NK-92 treated with Interleukin-12 subunit alpha and Interleukin-12 subunit beta, amount 100 ng/mL, for 24 hours (cell line): Measurements from ENCODE around the gene IYD.
"Not testable (repeated sequence)": the region's sequence is repeated elsewhere in the genome, so short reads cannot be mapped to it uniquely, and the experiment has no call there.

Experiments used
- DNase-seq: peaks from one replicate; lab custom pipeline; 2025; lab: John Stamatoyannopoulos, UW

IYD gene

GRCh38 chr6:150352321-150353296 is 16.2 kb upstream of the IYD start:
- DNase-seq = no peak

GRCh38 chr6:150353445-150353844 is 15.4 kb upstream of the IYD start:
- DNase-seq = no peak

GRCh38 chr6:150354754-150355571 is 13.8 kb upstream of the IYD start:
- no peak for DNase-seq

GRCh38 chr6:150355932-150356331 is 12.9 kb upstream of the IYD start:
- DNase-seq = no peak

- no peak for DNase-seq
These were observed 6.9 kb upstream of the IYD start for GRCh38 chr6:150361876-150362275.

- no peak for DNase-seq
These were observed 5.1 kb upstream of the IYD start for GRCh38 chr6:150363733-150364132.

- no peak for DNase-seq
These were observed 2.6 kb upstream of the IYD start for GRCh38 chr6:150366118-150366778.

- no peak for DNase-seq
These were observed 596 bp downstream of the IYD start for GRCh38 chr6:150369408-150369807.

GRCh38 chr6:150370112-150370511 is 1.3 kb downstream of the IYD start:
- no peak for DNase-seq

GRCh38 chr6:150371356-150371755 is 2.5 kb downstream of the IYD start:
- no peak for DNase-seq

- no peak for DNase-seq
These were observed 3.2 kb downstream of the IYD start for GRCh38 chr6:150372051-150372450.

- DNase-seq = no peak
These were observed 4.5 kb downstream of the IYD start for GRCh38 chr6:150373260-150373701.

- not testable (repeated sequence) for DNase-seq
These were observed 5.5 kb downstream of the IYD start for GRCh38 chr6:150374346-150374745.

GRCh38 chr6:150377211-150377781 is 8.5 kb downstream of the IYD start:
- DNase-seq = no peak

- no peak for DNase-seq
These were observed 11.4 kb downstream of the IYD start for GRCh38 chr6:150380256-150380655.

- DNase-seq = no peak
These were observed 13.4 kb downstream of the IYD start for GRCh38 chr6:150382171-150382570.

GRCh38 chr6:150391414-150391813 is 22.6 kb downstream of the IYD start:
- no peak for DNase-seq

GRCh38 chr6:150391890-150392289 is 23.1 kb downstream of the IYD start:
- DNase-seq = no peak

- DNase-seq = no peak
These were observed 23.8 kb downstream of the IYD start for GRCh38 chr6:150392452-150393220.

GRCh38 chr6:150394053-150394898 is 25.5 kb downstream of the IYD start:
- DNase-seq = no peak
